ENCODE measurements around the gene SERBP1. TPM values are rescaled to one million over a fixed set of nuclear protein-coding genes. Genes with fewer than 3 reads are reported as not detected.
"Not testable (repeated sequence)": the region's sequence is repeated elsewhere in the genome, so short reads cannot be mapped to it uniquely, and the experiment has no call there.

SERBP1 gene
- total RNA-seq, 1 donor = 96.1 TPM

GRCh38 chr1:67413101-67413500 is 17.1 kb downstream of the SERBP1 start:
- DNase-seq (ENCODE audit: low read depth in 2 of 3, low spot score in 2 of 3) = not testable (repeated sequence)

GRCh38 chr1:67408148-67408547 is 22.1 kb downstream of the SERBP1 start:
- DNase-seq (ENCODE audit: low read depth in 2 of 3, low spot score in 2 of 3) = no peak

DNA sequence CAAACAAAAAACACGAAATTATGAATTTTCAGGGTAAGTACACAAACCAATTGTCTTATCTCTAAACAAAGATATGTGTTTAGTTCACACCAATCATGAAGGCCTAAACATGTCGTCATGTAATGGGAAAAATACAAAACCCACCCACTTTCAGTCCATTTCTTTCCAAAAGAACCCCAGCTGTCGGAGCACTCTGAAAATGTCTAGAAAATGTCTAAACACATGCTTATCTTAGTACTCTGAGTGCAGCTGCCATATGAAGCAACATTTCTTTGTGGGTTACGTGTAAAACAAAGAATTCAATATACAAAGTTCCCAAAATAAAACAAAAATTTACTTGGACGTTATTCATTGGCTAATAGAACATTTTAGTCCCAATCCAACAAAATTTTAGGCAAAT is 22.7 kb downstream of the SERBP1 start:
- DNase-seq (ENCODE audit: low read depth in 2 of 3, low spot score in 2 of 3) = no peak

- no peak for DNase-seq (ENCODE audit: low read depth in 2 of 3, low spot score in 2 of 3)
Measured at GRCh38 chr1:67405473-67406245, 24.5 kb downstream of the SERBP1 start.

DNA sequence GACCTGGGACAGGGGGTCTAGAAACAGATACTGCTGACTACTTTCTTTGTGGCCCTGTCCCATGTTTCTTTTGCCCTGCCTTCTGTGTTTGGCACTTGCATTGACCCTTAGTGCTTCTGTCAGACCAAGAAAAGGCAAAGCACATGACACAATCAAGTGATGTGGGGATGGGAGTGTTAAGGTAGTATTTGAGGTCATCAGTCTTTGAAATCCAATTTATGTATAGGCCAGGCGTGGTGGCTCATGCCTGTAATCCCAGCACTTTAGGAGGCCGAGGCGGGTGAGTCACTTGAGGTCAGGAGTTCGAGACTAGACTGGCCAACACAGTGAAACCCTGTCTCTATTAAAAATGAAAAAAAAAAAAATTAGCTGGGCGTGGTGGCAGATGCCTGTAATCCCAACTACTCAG is 26.0 kb downstream of the SERBP1 start:
- DNase-seq (ENCODE audit: low read depth in 2 of 3, low spot score in 2 of 3) = no peak

GRCh38 chr1:67401443-67401842 is 28.8 kb downstream of the SERBP1 start:
- no peak for DNase-seq (ENCODE audit: low read depth in 2 of 3, low spot score in 2 of 3)

DNA sequence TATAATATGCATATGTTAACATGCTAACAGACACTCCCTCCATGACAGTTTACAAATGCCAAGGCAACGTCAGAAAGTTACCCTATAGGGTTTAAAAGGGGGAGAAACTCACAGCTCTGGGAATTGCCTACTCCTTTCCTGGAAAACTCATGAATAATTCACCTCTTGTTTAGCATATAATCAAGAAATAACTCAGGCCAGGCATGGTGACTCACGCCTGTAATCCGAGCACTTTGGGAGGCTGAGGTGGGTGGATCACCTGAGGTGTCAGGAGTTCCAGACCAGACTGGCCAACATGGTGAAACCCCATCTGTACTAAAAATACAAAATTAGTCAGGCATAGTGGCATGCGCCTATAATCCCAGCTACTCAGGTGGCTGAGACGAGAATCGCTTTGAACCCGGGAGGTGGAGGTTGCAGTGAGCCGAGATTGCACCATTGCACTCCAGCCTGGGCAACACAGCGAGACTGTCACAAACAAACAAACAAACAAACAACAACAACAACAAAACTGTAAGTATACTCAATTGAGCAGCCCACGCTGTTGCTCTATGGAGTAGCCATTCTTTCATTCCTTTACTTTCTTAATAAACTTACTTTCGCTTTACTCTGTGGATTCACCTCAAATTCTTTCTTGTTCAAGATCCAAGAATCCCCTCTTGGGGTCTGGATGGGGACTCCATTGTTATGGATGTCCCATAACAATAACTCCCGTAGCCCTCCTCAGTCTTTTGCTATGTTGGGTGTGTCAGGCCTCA is 30.0 kb downstream of the SERBP1 start:
- DNase-seq (ENCODE audit: low read depth in 2 of 3, low spot score in 2 of 3) = not testable (repeated sequence)

GRCh38 chr1:67399199-67399993 is 30.8 kb downstream of the SERBP1 start:
- DNase-seq (ENCODE audit: low read depth in 2 of 3, low spot score in 2 of 3) = no peak

DNA sequence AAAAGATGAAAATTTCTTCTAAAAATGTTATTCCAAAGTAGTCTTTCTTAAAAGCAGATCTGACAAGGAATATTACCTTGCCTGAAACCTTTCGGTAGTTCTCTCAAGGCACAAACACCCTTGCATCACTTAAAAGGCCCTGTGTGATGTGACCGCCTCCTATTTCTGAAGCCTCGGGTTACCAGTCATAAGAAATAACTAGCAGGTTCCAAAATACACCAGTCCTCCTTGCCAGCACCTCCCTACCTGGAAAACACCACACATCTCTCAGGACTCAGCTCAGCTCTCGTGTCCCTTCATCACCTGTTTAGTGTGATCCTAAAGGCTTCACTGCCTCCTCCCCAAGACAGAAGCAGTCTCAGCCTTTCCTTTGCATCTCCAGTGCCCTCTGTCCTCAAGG is 35.7 kb downstream of the SERBP1 start:
- no peak for DNase-seq (ENCODE audit: low read depth in 2 of 3, low spot score in 2 of 3)

DNA sequence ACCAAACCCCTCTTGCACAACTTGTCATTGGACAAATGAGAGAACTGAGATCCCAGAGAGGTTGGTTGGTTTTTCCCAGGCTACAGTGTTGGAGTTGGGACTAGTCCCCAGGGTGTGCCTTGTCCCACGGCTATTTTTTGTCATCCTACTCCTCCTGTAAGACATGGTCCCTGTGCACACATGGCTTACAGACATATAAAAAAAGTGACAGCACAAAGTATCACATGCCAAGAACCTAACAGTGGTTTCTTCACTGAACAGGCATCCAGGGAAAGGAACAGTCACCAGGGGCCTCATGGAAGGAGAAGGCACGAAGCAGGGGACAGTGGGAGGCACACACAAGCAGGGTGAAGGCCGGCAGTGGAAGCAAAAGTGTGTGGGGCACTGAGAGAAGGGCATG is 36.5 kb downstream of the SERBP1 start:
- DNase-seq (ENCODE audit: low read depth in 2 of 3, low spot score in 2 of 3) = no peak

DNA sequence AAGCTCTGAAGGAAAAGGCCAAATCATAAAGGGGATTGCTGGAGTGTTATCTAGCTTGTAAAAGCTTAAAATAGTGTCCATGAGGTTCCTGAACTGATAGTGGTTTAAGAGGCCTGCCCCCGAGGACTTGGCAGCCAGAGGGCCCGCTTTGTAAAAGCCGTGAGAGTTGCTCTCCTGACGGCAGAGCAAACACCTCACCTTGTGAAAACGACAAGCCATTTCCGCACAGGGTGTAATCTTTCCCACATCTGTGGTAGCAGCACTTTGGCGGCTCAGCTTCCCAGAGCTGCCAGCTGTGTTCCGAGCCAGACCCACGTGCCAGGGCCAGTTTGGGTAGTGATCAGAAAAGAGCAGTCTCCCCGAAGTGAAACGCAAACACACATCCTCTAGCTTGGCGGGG is 37.0 kb downstream of the SERBP1 start:
- DNase-seq (ENCODE audit: low read depth in 2 of 3, low spot score in 2 of 3) = no peak

- no peak for DNase-seq (ENCODE audit: low read depth in 2 of 3, low spot score in 2 of 3)
Measured at GRCh38 chr1:67390041-67390887, 39.9 kb downstream of the SERBP1 start.

- DNase-seq (ENCODE audit: low read depth in 2 of 3, low spot score in 2 of 3) = no peak
Measured at GRCh38 chr1:67383999-67384638, 46.1 kb downstream of the SERBP1 start.

- DNase-seq (ENCODE audit: low read depth in 2 of 3, low spot score in 2 of 3) = no peak
Measured at GRCh38 chr1:67382292-67382691, 47.9 kb downstream of the SERBP1 start.

DNA sequence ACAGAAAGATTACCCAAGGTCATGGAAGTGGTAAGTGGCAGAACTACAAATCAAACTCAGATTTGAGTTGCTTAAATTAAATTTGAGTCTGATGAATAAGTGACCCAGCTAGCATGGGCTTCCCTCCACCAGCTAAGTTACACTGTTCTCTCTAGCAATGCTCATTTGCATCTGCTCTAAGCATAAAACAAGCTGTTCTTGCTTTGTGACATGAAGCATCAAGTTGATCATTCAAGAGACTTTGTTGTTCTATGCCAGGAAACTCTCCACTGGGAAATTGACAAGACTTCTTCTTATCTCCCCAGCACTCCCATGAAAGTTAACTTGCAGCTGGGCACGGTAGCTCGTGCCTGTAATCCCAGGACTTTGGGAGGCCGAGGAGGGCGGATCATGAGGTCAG is 49.0 kb downstream of the SERBP1 start:
- no peak for DNase-seq (ENCODE audit: low read depth in 2 of 3, low spot score in 2 of 3)

- DNase-seq (ENCODE audit: low read depth in 2 of 3, low spot score in 2 of 3) = no peak
Measured at GRCh38 chr1:67377253-67377652, 52.9 kb downstream of the SERBP1 start.

DNA sequence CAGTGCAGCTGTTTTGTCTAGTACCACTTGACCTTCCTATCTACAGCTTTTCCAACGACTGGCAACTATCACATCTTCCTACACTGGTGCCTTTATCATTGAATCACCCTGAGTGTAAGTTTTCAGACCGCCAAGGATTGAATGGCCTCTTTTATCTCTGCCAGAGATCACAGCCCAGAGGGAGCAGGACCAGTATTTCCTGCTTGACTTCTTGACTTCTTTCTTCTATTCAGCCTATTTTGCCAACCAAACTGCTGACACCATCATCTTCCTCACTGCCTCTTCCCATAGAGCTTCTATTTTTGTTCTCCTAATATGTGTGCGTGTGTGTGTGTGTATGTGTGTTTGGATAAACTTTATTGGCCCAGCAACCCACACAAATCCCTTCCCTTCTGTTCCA is 53.8 kb downstream of the SERBP1 start:
- no peak for DNase-seq (ENCODE audit: low read depth in 2 of 3, low spot score in 2 of 3)

GRCh38 chr1:67372898-67373297 is 57.3 kb downstream of the SERBP1 start:
- no peak for DNase-seq (ENCODE audit: low read depth in 2 of 3, low spot score in 2 of 3)

- no peak for DNase-seq (ENCODE audit: low read depth in 2 of 3, low spot score in 2 of 3)
Measured at GRCh38 chr1:67372136-67372535, 58.1 kb downstream of the SERBP1 start.

GRCh38 chr1:67371681-67372080 is 58.5 kb downstream of the SERBP1 start:
- DNase-seq (ENCODE audit: low read depth in 2 of 3, low spot score in 2 of 3) = no peak

Data from hematopoietic multipotent progenitor cell (in vitro differentiated cells).